ENCODE measurements around the gene AGR3. TPM values are rescaled to one million over a fixed set of nuclear protein-coding genes. Genes with fewer than 3 reads are reported as not detected.

Gene AGR3
- total RNA-seq, 1 donor from 2014 or later, result not detected

- Histone ChIP-seq H3K27ac (ENCODE audit: low read depth, low read length) (no peak overlapping the region), H3K4me3 (ENCODE audit: insufficient read depth, low read depth, low read length) (no peak overlapping the region), H3K4me1 (ENCODE audit: insufficient read depth, low read length) (peaks cover 14% of the 10 kb centered on the region), H3K9ac (ENCODE audit: low read length) (no peak overlapping the region), H4K20me1 (ENCODE audit: insufficient read depth, low read length) (no peaks in the 10 kb centered on the region), H3K27me3 (ENCODE audit: insufficient read depth, low read length) (no peaks in the 10 kb centered on the region), H3K4me2 (ENCODE audit: low read length) (no peak overlapping the region), H3K79me2 (ENCODE audit: insufficient read depth, low read length) (no peaks in the 10 kb centered on the region), H2AFZ (ENCODE audit: low read depth, low read length) (no peak overlapping the region), H3K36me3 (ENCODE audit: insufficient read depth, low read length) (no peaks in the 10 kb centered on the region), H3K9me3 (ENCODE audit: insufficient read depth, low read depth, low read length) (no peaks in the 10 kb centered on the region)
- H3K4me3 Mint-ChIP-seq (ENCODE audit: unreplicated experiment), result no peak overlapping the region
- H3K4me1 Mint-ChIP-seq (ENCODE audit: low read depth, unreplicated experiment), result peaks cover 24% of the 10 kb centered on the region
- H3K27me3 Mint-ChIP-seq (ENCODE audit: low read depth, unreplicated experiment), result no peaks in the 10 kb centered on the region
- no peaks in the 10 kb centered on the region for H3K9me3 Mint-ChIP-seq (ENCODE audit: unreplicated experiment)
- no peak overlapping the region for H3K27ac Mint-ChIP-seq (ENCODE audit: unreplicated experiment)
- TF ChIP-seq, protein P1, sequence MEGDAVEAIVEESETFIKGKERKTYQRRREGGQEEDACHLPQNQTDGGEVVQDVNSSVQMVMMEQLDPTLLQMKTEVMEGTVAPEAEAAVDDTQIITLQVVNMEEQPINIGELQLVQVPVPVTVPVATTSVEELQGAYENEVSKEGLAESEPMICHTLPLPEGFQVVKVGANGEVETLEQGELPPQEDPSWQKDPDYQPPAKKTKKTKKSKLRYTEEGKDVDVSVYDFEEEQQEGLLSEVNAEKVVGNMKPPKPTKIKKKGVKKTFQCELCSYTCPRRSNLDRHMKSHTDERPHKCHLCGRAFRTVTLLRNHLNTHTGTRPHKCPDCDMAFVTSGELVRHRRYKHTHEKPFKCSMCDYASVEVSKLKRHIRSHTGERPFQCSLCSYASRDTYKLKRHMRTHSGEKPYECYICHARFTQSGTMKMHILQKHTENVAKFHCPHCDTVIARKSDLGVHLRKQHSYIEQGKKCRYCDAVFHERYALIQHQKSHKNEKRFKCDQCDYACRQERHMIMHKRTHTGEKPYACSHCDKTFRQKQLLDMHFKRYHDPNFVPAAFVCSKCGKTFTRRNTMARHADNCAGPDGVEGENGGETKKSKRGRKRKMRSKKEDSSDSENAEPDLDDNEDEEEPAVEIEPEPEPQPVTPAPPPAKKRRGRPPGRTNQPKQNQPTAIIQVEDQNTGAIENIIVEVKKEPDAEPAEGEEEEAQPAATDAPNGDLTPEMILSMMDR (IDR thresholded peaks at IDR 0.05; ENCODE audit: insufficient read depth, low read depth, low read length), result no peak
- no peak for TF ChIP-seq EZH2 (IDR thresholded peaks at IDR 0.05; ENCODE audit: insufficient read depth, low read length)
- H3K36me3 Mint-ChIP-seq (ENCODE audit: low read depth, unreplicated experiment), result no peaks in the 10 kb centered on the region
- FAIRE-seq, result no peak
- no peak for DNase-seq (ENCODE audit: low read depth)
These were observed 39.4 kb upstream of the AGR3 start for GRCh38 chr7:16921151-16921550.

- Histone ChIP-seq H3K9me3 (ENCODE audit: insufficient read depth, low read depth, low read length) (no peaks in the 10 kb centered on the region), H3K36me3 (ENCODE audit: insufficient read depth, low read length) (no peaks in the 10 kb centered on the region), H4K20me1 (ENCODE audit: insufficient read depth, low read length) (no peaks in the 10 kb centered on the region), H2AFZ (ENCODE audit: low read depth, low read length) (no peak overlapping the region), H3K9ac (ENCODE audit: low read length) (no peak overlapping the region), H3K4me2 (ENCODE audit: low read length) (no peak overlapping the region), H3K79me2 (ENCODE audit: insufficient read depth, low read length) (no peaks in the 10 kb centered on the region), H3K27me3 (ENCODE audit: insufficient read depth, low read length) (no peaks in the 10 kb centered on the region), H3K4me3 (ENCODE audit: insufficient read depth, low read depth, low read length) (no peak overlapping the region), H3K27ac (ENCODE audit: low read depth, low read length) (no peak overlapping the region), H3K4me1 (ENCODE audit: insufficient read depth, low read length) (peaks cover 25% of the 10 kb centered on the region)
- TF ChIP-seq, protein P1 (IDR thresholded peaks at IDR 0.05; ENCODE audit: insufficient read depth, low read depth, low read length), result no peak
- no peak for TF ChIP-seq EZH2 (IDR thresholded peaks at IDR 0.05; ENCODE audit: insufficient read depth, low read length)
- Mint-ChIP-seq H3K36me3 (ENCODE audit: low read depth, unreplicated experiment) (no peaks in the 10 kb centered on the region), H3K27ac (ENCODE audit: unreplicated experiment) (no peak overlapping the region), H3K4me3 (ENCODE audit: unreplicated experiment) (no peak overlapping the region), H3K9me3 (ENCODE audit: unreplicated experiment) (no peaks in the 10 kb centered on the region), H3K27me3 (ENCODE audit: low read depth, unreplicated experiment) (no peaks in the 10 kb centered on the region), H3K4me1 (ENCODE audit: low read depth, unreplicated experiment) (peaks cover 41% of the 10 kb centered on the region)
- no peak for DNase-seq (ENCODE audit: low read depth)
- no peak for FAIRE-seq
These were observed 37.7 kb upstream of the AGR3 start for GRCh38 chr7:16919440-16919839.

DNA sequence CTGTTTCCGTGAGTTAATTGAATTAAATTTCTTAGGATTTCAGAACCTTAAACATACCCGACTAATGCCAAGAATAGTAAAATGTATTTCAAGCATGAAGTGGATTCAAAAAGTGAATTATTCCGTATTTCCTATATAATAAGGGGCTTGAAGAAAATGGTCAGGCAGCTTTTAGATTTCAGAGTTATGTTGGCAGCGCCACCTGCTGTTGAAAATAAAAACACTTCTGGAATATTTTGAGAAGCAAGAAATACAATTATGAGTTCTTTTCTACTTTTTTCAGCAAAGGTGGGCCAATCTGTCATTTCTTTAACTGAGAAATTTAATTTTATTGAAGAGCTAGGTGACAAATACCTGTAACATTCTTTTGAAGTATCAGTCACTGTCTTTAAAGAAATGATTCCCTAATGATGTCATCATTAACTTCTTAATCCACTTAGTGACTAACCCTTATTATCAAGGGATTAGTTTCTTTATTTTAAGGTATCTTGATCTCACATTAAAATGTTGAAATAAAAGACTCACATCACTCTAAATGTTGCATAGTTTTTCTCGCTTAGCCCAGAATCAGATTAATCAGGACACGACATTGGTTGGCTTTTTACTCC lies 36.6 kb upstream of the AGR3 start:
- no peak overlapping the region for H3K9ac ChIP-seq (ENCODE audit: low read length)
- TF ChIP-seq EZH2 (IDR thresholded peaks at IDR 0.05; ENCODE audit: insufficient read depth, low read length), result no peak
- TF ChIP-seq, protein P1 (IDR thresholded peaks at IDR 0.05; ENCODE audit: insufficient read depth, low read depth, low read length), result peak; percentile 62
- H3K27me3 Mint-ChIP-seq (ENCODE audit: low read depth, unreplicated experiment), result no peaks in the 10 kb centered on the region
- no peak overlapping the region for H3K4me3 Mint-ChIP-seq (ENCODE audit: unreplicated experiment)
- no peak for FAIRE-seq
- no peak overlapping the region for H3K4me3 ChIP-seq (ENCODE audit: insufficient read depth, low read depth, low read length)
- no peak overlapping the region for H3K4me2 ChIP-seq (ENCODE audit: low read length)
- no peaks in the 10 kb centered on the region for H3K27me3 ChIP-seq (ENCODE audit: insufficient read depth, low read length)
- H3K4me1 ChIP-seq (ENCODE audit: insufficient read depth, low read length), result peaks cover 25% of the 10 kb centered on the region
- H3K27ac ChIP-seq (ENCODE audit: low read depth, low read length), result no peak overlapping the region
- no peaks in the 10 kb centered on the region for H3K9me3 Mint-ChIP-seq (ENCODE audit: unreplicated experiment)
- no peaks in the 10 kb centered on the region for H3K36me3 ChIP-seq (ENCODE audit: insufficient read depth, low read length)
- H3K4me1 Mint-ChIP-seq (ENCODE audit: low read depth, unreplicated experiment), result peaks cover 44% of the 10 kb centered on the region
- no peaks in the 10 kb centered on the region for H4K20me1 ChIP-seq (ENCODE audit: insufficient read depth, low read length)
- no peak overlapping the region for H2AFZ ChIP-seq (ENCODE audit: low read depth, low read length)
- no peaks in the 10 kb centered on the region for H3K9me3 ChIP-seq (ENCODE audit: insufficient read depth, low read depth, low read length)
- no peaks in the 10 kb centered on the region for H3K79me2 ChIP-seq (ENCODE audit: insufficient read depth, low read length)
- no peaks in the 10 kb centered on the region for H3K36me3 Mint-ChIP-seq (ENCODE audit: low read depth, unreplicated experiment)
- peak; percentile 14 for DNase-seq (ENCODE audit: low read depth)
- no peak overlapping the region for H3K27ac Mint-ChIP-seq (ENCODE audit: unreplicated experiment)

Data from astrocyte (in vitro differentiated cells and primary cell).